WI38 (cell line): ENCODE results near the gene DNAJC11.
"Not testable (repeated sequence)": the region's sequence is repeated elsewhere in the genome, so short reads cannot be mapped to it uniquely, and the experiment has no call there.

Experiments
- H3K4me3 ChIP-seq: 2 replicates; pipeline ENCODE4 v1.5.1; 2011; ENCODE audit warnings: low read depth, mild to moderate bottlenecking, control low read depth, low read length
- CTCF ChIP-seq: IDR thresholded peaks from 2 replicates; pipeline ENCODE4 v1.5.1; 2012; ENCODE audit warnings: low read depth, mild to moderate bottlenecking, control low read depth, low read length

DNAJC11 gene

GRCh38 chr1:6723621-6724428 lies 22.2 kb upstream of the DNAJC11 start:
- H3K4me3 ChIP-seq = no peak overlapping the region
- no peak for TF ChIP-seq CTCF

GRCh38 chr1:6711174-6711573 lies 9.6 kb upstream of the DNAJC11 start:
- TF ChIP-seq CTCF = no peak

GRCh38 chr1:6704746-6705145 lies 3.1 kb upstream of the DNAJC11 start:
- no peak for TF ChIP-seq CTCF
- H3K4me3 ChIP-seq = no peak overlapping the region

More at GRCh38 chr1:6711174-6711573, 9.6 kb upstream of the DNAJC11 start:
- H3K4me3 ChIP-seq = no peak overlapping the region

GRCh38 chr1:6703016-6703415 lies 1.4 kb upstream of the DNAJC11 start:
- H3K4me3 ChIP-seq = no peak overlapping the region
- no peak for TF ChIP-seq CTCF

- TF ChIP-seq CTCF = no peak
Measured at GRCh38 chr1:6700853-6701436, 671 bp downstream of the DNAJC11 start.

GRCh38 chr1:6699915-6700314 lies 1.7 kb downstream of the DNAJC11 start:
- H3K4me3 ChIP-seq = not testable (repeated sequence)

More at GRCh38 chr1:6700853-6701436, 671 bp downstream of the DNAJC11 start:
- H3K4me3 ChIP-seq = peak overlapping the region; percentile 99

GRCh38 chr1:6695868-6696267 lies 5.7 kb downstream of the DNAJC11 start:
- no peak overlapping the region for H3K4me3 ChIP-seq
- no peak for TF ChIP-seq CTCF
